GM10847 (cell line): ENCODE data around the gene MAPK8IP3.

Experiments used
- POLR2A ChIP-seq: IDR thresholded peaks from 2 replicates; pipeline ENCODE4 v1.6.1; 2011; ENCODE audit not compliant: insufficient read length; ENCODE audit errors: extremely low read depth

Gene MAPK8IP3

DNA sequence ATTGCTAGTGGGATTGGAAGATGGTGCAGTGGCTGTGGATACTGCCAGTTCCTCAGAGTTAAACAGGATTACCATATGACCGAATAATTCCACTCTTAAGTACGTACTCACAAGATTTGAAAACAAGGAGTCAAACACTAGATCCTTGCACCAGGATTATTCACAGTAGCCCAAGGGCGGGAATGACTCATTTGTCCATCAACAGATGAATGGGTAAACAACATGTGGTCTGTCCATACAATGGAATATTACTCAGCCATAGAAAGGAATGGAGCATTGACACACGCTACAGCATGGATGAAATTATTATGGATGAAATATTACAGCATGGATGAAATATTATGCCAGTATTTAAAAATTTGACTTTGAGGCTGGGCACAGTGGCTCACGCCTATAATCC is 9.1 kb upstream of the MAPK8IP3 start:
- no peak for TF ChIP-seq POLR2A

DNA sequence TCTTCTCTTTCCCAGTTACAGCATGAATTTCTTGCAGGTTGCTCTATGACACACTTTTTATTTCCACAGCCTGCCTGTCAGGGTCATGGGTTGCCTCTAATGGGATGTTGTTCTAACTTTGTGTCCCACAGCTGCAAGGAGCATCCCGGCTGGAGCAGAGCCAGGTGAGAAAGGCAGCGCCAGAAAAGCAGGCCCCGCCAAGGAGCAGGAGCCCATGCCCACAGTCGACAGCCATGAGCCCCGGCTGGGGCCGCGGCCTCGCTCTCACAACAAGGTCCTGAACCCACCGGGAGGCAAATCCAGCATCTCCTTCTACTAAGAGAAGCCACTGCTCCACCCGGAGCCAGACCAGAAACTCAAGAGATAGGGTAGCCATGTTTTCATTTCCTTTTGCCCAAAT is 7.3 kb upstream of the MAPK8IP3 start:
- TF ChIP-seq POLR2A, result no peak

DNA sequence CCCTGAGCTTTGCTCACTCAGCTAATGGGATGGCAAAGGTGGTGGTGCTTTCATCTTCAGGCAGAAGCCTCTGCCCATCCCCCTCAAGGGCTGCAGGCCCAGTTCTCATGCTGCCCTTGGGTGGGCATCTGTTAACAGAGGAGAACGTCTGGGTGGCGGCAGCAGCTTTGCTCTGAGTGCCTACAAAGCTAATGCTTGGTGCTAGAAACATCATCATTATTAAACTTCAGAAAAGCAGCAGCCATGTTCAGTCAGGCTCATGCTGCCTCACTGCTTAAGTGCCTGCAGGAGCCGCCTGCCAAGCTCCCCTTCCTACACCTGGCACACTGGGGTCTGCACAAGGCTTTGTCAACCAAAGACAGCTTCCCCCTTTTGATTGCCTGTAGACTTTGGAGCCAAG is 5.7 kb upstream of the MAPK8IP3 start:
- no peak for TF ChIP-seq POLR2A

DNA sequence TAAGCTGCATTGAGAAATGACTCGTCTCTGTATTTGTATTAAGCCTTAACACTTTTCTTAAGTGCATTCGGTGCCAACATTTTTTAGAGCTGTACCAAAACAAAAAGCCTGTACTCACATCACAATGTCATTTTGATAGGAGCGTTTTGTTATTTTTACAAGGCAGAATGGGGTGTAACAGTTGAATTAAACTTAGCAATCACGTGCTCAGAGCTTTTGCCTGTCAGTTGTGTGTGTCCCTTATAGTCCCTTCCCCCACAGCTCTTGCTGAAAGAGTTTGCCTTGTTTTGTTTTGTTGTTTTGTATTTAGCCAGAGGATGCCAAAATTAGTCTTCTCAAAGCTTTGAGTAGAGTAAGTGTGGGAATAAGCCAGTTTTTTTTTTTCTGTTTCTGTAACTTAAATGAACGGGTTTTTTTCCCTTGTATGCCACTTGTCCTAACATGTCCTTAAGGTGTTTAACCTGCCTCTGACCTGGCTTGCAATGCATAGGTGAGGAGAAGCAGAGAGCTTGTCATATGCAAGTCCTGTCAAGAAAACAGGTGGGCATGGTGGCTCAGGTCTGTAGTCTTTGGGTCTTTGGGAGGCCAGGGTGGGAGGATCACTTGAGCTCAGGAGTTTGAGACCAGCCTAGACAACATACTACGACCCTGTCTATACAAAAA is 4.6 kb upstream of the MAPK8IP3 start:
- no peak for TF ChIP-seq POLR2A

DNA sequence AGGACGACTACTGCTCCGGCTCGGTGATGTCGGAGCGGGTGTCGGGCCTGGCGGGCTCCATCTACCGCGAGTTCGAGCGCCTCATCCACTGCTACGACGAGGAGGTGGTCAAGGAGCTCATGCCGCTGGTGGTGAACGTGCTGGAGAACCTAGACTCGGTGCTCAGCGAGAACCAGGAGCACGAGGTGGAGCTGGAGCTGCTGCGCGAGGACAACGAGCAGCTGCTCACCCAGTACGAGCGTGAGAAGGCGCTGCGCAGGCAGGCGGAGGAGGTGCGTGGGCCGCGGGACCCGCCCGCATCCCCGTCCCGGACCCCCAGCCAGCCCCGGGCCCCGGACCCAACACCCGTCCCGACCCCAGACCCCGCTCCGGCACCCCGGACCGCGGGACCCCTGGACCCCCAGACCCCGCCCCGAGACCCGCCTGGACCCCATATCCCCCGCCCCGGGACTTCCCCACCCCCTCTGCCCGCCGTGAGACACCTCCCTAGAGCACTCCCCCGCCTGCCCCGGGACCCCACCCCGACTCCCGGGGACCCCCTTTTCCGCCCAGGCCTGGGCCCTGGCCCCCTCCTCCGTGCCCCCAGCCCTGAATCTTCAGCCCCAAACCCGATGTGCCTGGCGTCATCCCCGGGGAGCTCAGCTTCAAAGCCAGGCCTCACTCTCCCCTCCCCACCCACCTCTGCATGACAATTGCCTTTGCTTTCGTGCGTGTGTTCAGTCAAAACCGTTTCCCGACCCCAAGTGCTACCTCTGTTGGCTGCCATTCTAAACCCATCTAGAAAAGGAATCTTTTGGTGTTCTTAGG is 594 bp downstream of the MAPK8IP3 start:
- no peak for TF ChIP-seq POLR2A

DNA sequence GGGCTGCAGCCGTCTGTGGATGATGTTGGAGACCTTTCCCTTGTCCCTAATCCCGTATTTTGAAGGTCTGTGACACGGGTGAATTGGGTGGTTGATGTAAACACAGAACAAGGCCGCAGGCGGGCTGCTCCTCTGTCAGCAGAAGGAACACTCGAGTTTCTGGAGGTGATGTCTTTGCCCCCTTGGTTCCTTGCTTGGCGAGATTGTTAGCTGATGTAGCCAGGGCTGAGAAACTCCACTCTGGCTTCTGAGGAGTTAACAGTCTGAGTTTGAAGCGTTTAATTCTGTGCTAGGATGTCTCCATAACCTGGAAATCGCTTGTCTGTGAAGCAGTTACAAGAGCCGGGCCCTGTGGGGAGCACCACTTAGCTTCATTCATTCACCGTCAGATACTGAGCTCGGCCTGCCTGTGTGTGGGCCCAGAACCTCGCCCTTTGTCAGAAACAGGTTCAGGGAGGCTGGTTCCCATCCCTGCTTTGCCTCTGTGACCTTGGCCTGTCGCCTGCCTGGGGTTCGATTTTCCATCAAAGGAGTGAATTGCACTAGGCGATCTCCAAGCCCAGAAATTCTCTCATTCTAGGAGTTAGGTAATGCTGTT is 1.3 kb downstream of the MAPK8IP3 start:
- no peak for TF ChIP-seq POLR2A

DNA sequence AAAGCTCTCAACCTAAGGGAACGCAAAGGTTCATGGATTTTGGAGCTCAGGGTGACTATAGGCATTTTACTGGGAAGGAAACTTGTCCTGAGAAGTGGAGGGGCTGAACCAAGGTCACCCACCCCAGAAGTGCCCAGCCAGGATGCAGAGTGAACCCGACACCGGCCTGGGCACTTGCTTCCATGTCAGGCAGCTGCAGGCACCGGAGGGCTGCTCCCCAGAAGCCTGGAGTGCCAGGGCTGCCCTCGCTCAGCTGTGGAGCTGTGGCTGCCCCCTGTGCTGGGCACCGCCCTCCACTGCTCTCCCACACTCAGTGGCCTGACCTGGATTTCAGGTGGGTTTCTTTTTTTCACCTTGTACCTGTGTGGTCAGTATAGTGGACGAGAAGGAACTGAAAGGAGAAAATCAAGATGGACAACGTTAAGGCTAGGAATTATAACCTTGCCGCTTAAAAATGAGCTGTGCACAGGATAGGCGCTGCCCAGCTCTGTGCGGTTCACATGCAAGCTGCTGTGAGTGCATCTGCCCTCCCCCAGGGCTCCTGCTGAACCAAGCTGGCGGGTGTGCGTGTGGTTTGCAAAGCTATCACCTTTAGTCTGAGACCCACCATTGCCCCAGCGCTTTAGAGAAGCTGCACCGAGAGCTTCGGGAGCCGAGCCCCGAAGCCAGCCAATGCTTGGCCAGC is 2.2 kb downstream of the MAPK8IP3 start:
- no peak for TF ChIP-seq POLR2A

DNA sequence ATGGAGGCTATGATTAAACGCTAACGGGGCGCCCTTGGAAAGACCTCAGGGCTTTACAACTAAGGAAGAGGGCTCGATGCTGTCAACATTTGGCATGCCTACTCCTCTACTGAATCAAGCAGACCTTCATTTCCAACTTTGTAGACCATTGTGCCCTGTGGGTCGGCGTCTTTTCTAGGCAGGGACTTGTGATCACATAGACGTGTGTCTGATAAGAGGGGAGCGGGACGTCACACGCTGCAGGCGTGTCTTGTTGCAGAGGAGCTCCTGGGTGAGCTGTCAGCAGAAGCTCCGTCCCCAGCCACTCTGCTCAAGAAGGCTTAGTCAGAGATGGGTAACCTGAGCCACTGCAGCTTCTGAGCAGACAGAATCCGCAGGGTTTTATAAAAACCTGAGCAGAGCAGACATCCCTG is 2.8 kb downstream of the MAPK8IP3 start:
- no peak for TF ChIP-seq POLR2A

DNA sequence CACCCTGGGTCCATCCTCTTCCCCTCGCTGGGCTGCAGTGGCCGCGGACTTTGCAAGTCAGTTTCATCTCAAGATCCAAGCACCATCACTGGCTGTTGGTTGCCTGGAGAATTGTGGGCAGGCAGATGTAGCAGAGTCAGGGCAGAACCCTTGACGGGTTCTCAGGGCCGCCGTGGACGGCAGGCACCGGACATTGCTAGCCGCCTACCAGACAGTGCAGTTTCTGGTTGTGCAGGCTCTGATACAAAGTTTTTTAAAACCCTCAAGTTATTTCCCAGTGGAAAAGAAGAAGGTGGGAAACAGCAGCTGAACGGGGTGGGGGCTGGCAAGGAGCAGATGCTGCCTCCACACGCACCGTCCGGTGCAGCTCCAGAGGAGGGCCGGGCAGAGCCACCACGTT is 3.4 kb downstream of the MAPK8IP3 start:
- TF ChIP-seq POLR2A, result no peak

DNA sequence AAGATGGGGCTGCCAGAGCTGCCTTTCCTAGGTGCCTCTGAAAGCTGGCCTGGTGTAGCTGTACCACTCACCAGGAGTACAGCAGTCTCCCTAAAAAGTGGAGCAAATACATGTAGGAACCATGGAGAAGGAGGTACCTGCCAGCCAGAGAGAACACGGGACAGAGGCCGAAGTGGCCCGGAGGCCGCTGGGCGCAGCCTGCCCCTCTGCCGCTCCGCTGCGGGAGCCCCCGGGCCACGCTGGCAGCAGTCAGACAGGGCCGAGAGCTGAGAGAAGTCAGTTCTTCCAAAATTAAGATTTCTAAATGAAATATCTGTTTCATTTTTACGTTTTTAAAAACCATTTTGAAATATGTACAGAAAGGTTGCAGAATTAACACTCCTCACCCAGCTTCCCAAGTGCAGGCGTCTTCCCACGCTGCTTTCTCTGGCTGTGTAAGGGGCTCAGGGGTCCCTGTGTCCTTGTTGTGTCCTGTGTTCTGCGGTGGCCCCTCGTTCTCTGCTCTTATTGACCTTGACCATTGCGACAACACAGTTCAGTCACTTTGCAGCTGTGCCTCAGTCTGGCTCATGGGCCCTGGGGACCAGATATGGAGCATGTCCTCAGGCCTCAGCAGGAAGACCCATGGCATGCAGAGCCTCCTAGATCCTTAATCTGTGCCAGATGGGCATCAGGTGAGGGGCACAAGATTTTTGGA is 5.0 kb downstream of the MAPK8IP3 start:
- TF ChIP-seq POLR2A, result no peak

DNA sequence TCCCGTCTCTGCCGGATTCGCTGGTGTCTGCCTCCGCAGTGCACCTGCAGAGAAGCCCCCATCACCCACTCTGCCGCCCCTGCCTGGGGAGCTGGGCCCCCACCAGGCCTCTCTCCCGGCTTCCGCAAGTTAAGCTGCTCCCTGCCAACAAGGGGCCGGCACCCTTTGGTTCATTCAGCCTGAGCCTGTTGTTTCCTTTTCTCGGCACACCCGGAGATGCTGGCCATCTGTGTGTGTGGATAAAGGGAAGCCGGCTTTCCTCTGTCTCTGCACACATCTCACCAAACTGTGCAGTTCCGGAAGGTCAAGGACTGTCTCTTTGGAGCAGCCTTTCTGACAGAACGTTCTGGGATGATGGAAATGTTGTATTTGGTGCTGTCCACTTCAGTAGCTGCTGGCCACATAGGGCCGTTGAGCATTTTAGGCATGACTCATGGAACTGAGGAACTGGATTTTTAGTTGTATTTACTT is 6.8 kb downstream of the MAPK8IP3 start:
- TF ChIP-seq POLR2A, result no peak

DNA sequence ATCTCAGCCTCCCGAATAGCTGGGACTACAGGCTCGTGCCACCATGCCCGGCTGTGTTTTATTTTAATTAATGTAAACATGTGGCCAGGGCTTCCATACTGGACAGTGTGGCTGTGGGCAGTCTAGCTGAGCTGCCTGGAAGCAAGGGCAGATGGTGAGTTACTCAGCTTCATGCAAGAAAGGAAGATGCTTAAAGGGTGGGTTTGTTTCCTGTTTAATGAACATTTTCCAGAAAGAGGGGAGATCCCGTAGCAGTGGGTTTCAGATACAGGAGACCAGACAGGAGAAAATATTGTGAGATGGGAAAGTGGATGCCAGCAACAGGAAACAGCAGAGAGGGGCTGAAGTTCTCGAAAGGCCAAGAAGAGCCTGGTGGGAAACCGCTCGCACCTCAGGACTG is 7.3 kb downstream of the MAPK8IP3 start:
- TF ChIP-seq POLR2A, result no peak

DNA sequence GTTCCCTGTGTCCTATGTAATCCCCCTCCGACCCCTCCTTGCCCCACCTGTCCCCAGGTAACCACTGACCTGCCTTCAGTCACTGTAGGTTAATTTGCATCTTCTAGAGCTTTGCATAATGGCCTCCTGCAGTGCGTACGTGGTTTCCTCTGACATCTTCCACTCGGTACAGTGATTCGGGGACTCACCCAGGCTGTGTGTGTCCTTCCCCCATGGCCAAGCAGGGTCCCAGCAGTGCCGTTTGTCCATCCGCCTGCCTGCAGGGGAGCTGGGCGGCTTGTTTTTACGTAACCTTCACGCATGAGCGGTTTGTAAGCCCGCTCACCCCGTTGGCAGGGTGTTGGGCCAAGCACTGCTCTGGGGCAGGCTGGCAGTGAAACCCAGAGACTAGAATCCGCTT is 7.9 kb downstream of the MAPK8IP3 start:
- TF ChIP-seq POLR2A, result peak; percentile 26

DNA sequence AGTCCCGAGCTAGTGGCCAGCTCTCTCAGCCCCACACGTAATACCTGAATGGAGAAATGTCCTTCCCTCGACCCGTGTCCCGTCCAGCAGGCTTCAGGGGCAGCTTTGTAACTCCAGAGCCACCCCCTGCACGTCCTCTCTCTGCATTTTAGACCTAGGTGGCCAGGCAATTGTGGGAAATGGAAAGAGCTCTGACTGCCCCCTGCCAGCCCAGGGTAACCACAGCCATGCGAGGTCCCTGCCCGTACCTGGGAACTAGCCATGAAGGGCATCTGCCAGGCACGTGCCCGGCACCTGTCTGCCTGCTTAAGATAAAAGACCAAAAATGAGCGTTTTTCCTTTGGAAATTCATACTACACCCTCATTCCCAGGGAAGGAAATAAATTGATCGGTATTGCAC is 9.2 kb downstream of the MAPK8IP3 start:
- no peak for TF ChIP-seq POLR2A

DNA sequence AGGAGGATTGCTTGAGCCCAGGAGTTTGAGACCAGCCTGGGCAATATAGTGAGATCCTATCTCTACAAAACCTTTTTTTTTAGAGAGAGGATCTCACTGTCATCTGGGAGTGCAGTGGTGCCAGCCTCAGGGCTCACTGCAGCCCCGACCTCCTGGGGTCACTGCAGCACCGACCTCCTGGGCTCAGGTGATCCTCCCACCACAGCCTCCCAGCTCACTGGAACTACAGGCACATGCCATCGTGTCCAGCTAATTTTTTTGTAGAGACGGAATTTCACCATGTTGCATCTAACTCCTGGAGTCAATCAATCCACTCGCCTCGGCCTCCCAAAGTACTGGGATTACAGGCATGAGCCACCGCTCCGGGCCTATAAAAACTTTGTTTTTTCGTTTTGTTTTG is 15.4 kb downstream of the MAPK8IP3 start:
- no peak for TF ChIP-seq POLR2A
